Breast epithelium (tissue), 3 donors: ENCODE data around the gene TLR6.

ENCODE experiments used
- POLR2A ChIP-seq: fragments of 450-650 bp; IDR thresholded peaks from one replicate; pipeline ENCODE4 v1.6.1; 2016; ENCODE audit warnings: antibody characterized with exemption, mild to moderate bottlenecking, moderate library complexity
- POLR2AphosphoS5 ChIP-seq, 3 donors: sonication (generic); formaldehyde crosslinking; IDR thresholded peaks; one replicate each; pipeline ENCODE4 v1.6.1; 2017; ENCODE audit warnings: antibody characterized with exemption in 3 of 3
- TF ChIP-seq, protein P1 (sequence below), 3 donors: fragments of 450-650 bp; IDR thresholded peaks; one replicate each; pipeline ENCODE4 v1.5.1; 2016 to 2017; ENCODE audit warnings: antibody characterized with exemption in 3 of 3, mild to moderate bottlenecking in 3 of 3, moderate library complexity in 3 of 3

DNA sequence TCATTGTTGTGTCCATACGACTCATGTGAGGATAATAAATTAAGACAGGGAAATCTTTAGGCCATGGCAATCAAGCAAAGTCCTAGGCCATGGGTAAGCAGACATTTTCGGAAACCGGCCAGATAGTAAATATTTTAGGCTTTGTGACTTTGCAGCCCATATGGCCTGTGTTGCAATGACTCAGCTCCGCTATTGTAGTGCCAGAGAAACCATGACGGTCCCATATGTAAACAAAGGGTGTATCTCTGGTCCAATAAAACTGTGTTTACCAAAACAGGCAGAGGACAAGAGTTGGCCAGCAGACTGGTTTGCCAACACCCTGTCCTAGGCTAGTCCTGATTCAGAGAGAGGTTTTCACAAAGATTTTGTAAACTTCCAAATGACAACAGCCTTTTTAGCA, 16.0 kb upstream of the TLR6 start:
- peak in 1 of 3 donors; percentile 13 for TF ChIP-seq POLR2AphosphoS5 (IDR thresholded peaks at IDR 0.05)
- TF ChIP-seq POLR2A: no peak
- TF ChIP-seq, protein P1, sequence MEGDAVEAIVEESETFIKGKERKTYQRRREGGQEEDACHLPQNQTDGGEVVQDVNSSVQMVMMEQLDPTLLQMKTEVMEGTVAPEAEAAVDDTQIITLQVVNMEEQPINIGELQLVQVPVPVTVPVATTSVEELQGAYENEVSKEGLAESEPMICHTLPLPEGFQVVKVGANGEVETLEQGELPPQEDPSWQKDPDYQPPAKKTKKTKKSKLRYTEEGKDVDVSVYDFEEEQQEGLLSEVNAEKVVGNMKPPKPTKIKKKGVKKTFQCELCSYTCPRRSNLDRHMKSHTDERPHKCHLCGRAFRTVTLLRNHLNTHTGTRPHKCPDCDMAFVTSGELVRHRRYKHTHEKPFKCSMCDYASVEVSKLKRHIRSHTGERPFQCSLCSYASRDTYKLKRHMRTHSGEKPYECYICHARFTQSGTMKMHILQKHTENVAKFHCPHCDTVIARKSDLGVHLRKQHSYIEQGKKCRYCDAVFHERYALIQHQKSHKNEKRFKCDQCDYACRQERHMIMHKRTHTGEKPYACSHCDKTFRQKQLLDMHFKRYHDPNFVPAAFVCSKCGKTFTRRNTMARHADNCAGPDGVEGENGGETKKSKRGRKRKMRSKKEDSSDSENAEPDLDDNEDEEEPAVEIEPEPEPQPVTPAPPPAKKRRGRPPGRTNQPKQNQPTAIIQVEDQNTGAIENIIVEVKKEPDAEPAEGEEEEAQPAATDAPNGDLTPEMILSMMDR (IDR thresholded peaks at IDR 0.05): no peak
